Upper lobe of right lung (tissue), 1 donor: ENCODE data around the gene CACNA1B. TPM values are rescaled to one million over a fixed set of nuclear protein-coding genes. Genes with fewer than 3 reads are reported as not detected.
"Not testable (repeated sequence)": the region's sequence is repeated elsewhere in the genome, so short reads cannot be mapped to it uniquely, and the experiment has no call there.

Experiments
- ATAC-seq: fragments of 200-7000 bp; cut with Tn5 transposase; one replicate; pipeline ENCODE4 v1.9.1; 2020; ENCODE audit warnings: mild to moderate bottlenecking, moderate library complexity
- DNase-seq: peaks from one replicate; pipeline ENCODE4 v3.0.0-alpha.2; 2020
- H3K27ac ChIP-seq: fragments of 200-600 bp; one replicate; pipeline ENCODE4 v1.8.0; 2022
- H3K27me3 ChIP-seq: fragments of 200-600 bp; one replicate; pipeline ENCODE4 v1.8.0; 2022; ENCODE audit warnings: mild to moderate bottlenecking
- H3K36me3 ChIP-seq: fragments of 200-600 bp; one replicate; pipeline ENCODE4 v1.8.0; 2022
- H3K4me1 ChIP-seq: fragments of 200-600 bp; one replicate; pipeline ENCODE4 v1.8.0; 2022
- H3K4me3 ChIP-seq: fragments of 200-600 bp; one replicate; pipeline ENCODE4 v1.8.0; 2022; ENCODE audit warnings: mild to moderate bottlenecking
- H3K9me3 ChIP-seq: fragments of 200-600 bp; one replicate; pipeline ENCODE4 v1.8.0; 2022
- intact Hi-C: fragments of 100-400 bp; cut with DNase I; formaldehyde crosslinking; loops from one replicate; pipeline ENCODE4 v1.11.0; 2022
- total RNA-seq: library from RNA; stranded (reverse); fragmentation: NEBNext Ultra II Directional; extraction: Animal tissue kit (Norgen Biotek cat#: 25700); gene quantifications from one replicate; pipeline ENCODE4 v1.2.1, GENCODE V29; 2021
- TF ChIP-seq, protein P1 (sequence below): fragments of 200-600 bp; IDR thresholded peaks from one replicate; pipeline ENCODE4 v1.8.0; 2022; ENCODE audit warnings: antibody characterized with exemption
- donor health status: DM: no; HTN: yes; CAD: no; lungs with severe emphysema.

Gene CACNA1B
- total RNA-seq, 1 donor from 2014 or later = 0.29 TPM

DNA sequence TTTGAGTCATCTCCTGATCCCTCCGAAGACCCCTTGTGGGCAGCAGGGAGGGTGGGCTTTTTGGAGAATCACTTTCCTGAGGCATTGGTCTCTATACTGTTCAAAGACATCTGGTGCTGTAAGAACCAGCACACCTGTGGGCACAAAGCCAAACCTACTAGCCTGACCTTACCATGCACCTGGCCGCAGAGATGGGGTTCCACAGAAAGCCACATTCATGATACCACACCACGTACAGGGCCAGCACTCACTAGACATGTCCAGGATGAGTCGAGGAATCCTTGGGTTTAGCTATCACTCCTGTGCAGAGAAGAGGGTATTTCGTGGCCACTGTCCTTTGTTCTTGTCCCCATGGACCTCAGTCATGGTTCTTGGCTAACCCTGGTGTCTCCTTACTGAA lies 203.4 kb downstream of the CACNA1B start:
- Histone ChIP-seq H3K27me3 (no peaks in the 10 kb centered on the region), H3K4me3 (no peak overlapping the region), H3K27ac (no peak overlapping the region), H3K4me1 (no peaks in the 10 kb centered on the region), H3K36me3 (no peaks in the 10 kb centered on the region), H3K9me3 (peaks cover 7% of the 10 kb centered on the region)
- DNase-seq (no peak), ATAC-seq (no peak)
- TF ChIP-seq, protein P1, sequence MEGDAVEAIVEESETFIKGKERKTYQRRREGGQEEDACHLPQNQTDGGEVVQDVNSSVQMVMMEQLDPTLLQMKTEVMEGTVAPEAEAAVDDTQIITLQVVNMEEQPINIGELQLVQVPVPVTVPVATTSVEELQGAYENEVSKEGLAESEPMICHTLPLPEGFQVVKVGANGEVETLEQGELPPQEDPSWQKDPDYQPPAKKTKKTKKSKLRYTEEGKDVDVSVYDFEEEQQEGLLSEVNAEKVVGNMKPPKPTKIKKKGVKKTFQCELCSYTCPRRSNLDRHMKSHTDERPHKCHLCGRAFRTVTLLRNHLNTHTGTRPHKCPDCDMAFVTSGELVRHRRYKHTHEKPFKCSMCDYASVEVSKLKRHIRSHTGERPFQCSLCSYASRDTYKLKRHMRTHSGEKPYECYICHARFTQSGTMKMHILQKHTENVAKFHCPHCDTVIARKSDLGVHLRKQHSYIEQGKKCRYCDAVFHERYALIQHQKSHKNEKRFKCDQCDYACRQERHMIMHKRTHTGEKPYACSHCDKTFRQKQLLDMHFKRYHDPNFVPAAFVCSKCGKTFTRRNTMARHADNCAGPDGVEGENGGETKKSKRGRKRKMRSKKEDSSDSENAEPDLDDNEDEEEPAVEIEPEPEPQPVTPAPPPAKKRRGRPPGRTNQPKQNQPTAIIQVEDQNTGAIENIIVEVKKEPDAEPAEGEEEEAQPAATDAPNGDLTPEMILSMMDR = no peak
- intact Hi-C loops = no loop called here

DNA sequence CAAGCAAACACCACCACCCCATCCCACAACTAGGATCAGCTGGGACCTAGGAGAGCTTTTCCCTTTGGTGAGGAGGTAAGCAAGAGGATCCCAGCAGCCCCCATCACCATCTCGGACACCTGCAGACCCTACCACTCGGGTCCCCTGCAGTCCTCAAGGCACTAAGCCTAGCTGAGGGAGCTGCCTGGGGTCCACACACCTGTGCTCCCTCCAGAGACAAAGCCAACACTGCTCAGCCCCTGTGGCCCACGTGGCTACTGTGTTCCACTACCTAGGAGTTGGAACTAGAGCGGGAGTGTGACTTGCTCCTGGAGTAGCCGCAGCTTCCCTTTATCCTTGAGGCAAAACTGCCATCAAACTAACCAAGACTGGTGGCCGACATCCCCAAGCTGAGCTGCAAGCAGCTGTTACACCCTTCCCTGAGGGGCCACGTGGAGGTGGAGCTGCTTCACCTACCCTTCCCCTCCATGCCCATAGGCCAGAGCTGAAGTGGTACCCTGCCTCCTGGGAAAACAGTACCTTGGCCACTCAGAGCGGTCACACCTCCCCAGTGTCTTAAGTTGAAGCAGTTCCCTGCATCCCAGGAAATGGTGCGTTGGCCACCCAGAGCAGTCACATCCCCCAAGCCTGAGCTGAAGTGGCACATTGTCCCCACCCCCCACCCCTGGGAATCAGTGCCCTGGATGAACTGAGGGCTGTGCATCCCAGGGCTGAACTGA lies 205.5 kb downstream of the CACNA1B start:
- peak; percentile 33 for DNase-seq
- no peak for ATAC-seq
- Histone ChIP-seq H3K9me3 (peaks cover 7% of the 10 kb centered on the region), H3K27me3 (no peaks in the 10 kb centered on the region), H3K4me1 (no peaks in the 10 kb centered on the region), H3K36me3 (no peaks in the 10 kb centered on the region), H3K27ac (no peak overlapping the region), H3K4me3 (no peak overlapping the region)
- TF ChIP-seq, protein P1 = no peak
- intact Hi-C loops = no loop called here

DNA sequence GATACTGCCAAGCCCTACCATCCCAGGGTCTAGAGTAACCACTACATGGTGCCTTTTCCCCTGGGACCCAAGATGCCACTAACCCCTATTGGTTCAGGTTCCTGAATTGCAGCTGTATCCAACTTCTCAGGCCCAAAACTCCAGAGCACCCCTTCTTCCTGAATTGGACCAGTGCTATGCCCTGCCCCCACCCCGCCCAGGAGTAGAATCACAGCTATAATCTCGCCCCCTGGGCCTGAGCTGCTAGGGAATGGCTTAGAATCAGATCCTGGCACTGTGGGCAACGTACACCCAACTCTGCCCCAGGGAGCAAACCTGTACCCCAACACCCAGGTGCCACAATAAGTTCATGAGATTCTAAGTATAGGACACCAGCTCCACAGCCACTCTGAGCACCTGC lies 206.3 kb downstream of the CACNA1B start:
- ATAC-seq (no peak), DNase-seq (peak; percentile 26)
- Histone ChIP-seq H3K9me3 (peaks cover 7% of the 10 kb centered on the region), H3K36me3 (no peaks in the 10 kb centered on the region), H3K27me3 (no peaks in the 10 kb centered on the region), H3K27ac (no peak overlapping the region), H3K4me1 (no peaks in the 10 kb centered on the region), H3K4me3 (no peak overlapping the region)
- intact Hi-C loops = no loop called here
- TF ChIP-seq, protein P1 = no peak

DNA sequence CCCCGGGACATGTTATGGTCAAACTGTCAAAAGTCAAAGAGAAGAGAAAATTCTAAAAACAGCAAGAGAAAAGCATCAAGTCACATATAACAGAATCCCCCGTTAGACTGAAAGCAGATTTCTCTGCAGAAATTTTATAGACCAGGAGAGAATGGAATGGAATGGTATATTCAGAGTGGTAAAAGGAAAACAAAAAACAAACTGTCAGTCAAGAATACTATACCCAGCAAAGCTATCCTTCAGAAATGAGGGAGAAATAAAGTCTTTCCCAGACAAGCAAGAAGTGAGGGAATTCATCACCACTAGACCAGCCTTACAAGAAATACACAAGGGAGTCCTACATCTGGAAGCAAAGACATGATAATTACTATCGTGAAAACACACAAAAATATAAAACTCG lies 208.0 kb downstream of the CACNA1B start:
- Histone ChIP-seq H3K4me3 (no peak overlapping the region), H3K9me3 (peaks cover 7% of the 10 kb centered on the region), H3K27me3 (no peaks in the 10 kb centered on the region), H3K4me1 (no peaks in the 10 kb centered on the region), H3K27ac (no peak overlapping the region), H3K36me3 (no peaks in the 10 kb centered on the region)
- no peak for DNase-seq
- intact Hi-C loops = no loop called here
- TF ChIP-seq, protein P1 = no peak
- ATAC-seq = no peak

DNA sequence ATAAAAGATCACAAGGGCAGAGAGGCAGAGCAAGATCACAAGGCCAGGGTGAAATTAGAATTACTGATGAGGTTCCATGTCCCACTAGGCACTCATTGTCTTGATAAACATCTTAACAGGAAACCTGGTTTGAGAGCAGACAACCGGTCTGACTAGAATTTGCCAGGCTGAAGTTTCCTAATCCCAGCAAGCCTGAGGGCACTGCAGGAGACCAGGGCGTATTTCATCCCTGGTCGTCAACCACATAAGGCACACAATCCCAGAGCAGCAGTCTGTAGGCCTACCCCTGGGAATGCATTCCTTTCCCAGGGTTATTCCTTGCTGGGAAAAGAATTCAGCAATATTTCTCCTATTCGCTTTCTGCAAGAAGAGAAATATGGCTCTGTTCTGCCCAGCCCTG lies 214.5 kb downstream of the CACNA1B start:
- H3K4me3 ChIP-seq, ATAC-seq, H3K4me1 ChIP-seq, H3K27ac ChIP-seq, DNase-seq, H3K36me3 ChIP-seq, intact Hi-C loops, H3K9me3 ChIP-seq, H3K27me3 ChIP-seq: not testable (repeated sequence)

DNA sequence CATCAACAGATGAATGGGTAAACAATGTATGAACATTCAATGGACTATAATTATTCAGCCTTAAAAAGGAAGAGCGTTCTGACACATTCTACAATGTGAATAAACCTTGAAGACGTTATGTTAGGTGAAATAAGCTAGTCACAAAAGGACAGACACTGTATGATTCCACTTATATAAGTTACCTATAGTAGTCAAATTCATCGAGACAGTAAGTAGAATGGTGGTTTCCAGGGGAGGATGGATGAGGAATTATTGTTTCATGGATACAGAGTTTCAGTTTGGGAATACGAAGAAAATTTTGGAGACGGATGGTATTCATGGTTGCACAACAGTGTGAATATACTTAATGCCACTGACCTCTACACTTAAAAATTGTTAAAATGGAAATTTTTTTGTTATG lies 216.4 kb downstream of the CACNA1B start:
- H3K4me3 ChIP-seq = no peak overlapping the region
- ATAC-seq = no peak
- no peaks in the 10 kb centered on the region for H3K36me3 ChIP-seq
- no peaks in the 10 kb centered on the region for H3K4me1 ChIP-seq
- DNase-seq = no peak
- H3K27me3 ChIP-seq = no peaks in the 10 kb centered on the region
- no peak overlapping the region for H3K27ac ChIP-seq
- H3K9me3 ChIP-seq = no peaks in the 10 kb centered on the region
- intact Hi-C loops = no loop called here
- TF ChIP-seq, protein P1 = no peak
